Fibroblast of pulmonary artery (primary cell): Measurements from ENCODE around the gene MRE11.

Experiments
- DNase-seq: peaks from one replicate; pipeline ENCODE4 v3.0.0-alpha.2; 2010; ENCODE audit warnings: low read depth
- H3K4me3 ChIP-seq: replicated peaks from 2 replicates; pipeline ENCODE4 v1.5.1; 2011; ENCODE audit warnings: low read depth, mild to moderate bottlenecking, control low read depth, low read length, moderate library complexity
- TF ChIP-seq, protein P1 (sequence below): IDR thresholded peaks from 2 replicates; pipeline ENCODE4 v1.5.1; 2011; ENCODE audit warnings: mild to moderate bottlenecking, control low read depth, low read length, inconsistent platforms; ENCODE audit errors: missing control alignments

The MRE11 gene

DNA sequence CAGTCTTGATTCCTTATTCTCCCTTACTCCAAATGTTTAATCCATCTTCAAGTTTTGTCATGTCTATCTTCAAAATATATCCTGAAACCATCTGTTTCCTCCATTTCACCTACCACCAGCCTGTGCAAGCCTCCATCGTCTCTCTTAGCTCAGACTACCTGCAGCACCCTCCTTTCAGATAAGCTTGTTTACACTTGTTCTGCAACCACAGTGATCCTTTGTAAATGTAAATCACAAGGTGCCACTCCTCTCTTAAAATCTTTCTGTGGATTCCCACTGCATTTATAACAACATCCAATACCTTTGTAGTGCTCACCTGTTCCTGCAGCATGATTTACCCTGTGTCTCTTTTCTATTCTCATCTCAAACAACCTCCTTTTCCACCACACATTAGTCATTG, 60.6 kb downstream of the MRE11 start:
- no peak overlapping the region for H3K4me3 ChIP-seq
- DNase-seq = no peak
- TF ChIP-seq, protein P1, sequence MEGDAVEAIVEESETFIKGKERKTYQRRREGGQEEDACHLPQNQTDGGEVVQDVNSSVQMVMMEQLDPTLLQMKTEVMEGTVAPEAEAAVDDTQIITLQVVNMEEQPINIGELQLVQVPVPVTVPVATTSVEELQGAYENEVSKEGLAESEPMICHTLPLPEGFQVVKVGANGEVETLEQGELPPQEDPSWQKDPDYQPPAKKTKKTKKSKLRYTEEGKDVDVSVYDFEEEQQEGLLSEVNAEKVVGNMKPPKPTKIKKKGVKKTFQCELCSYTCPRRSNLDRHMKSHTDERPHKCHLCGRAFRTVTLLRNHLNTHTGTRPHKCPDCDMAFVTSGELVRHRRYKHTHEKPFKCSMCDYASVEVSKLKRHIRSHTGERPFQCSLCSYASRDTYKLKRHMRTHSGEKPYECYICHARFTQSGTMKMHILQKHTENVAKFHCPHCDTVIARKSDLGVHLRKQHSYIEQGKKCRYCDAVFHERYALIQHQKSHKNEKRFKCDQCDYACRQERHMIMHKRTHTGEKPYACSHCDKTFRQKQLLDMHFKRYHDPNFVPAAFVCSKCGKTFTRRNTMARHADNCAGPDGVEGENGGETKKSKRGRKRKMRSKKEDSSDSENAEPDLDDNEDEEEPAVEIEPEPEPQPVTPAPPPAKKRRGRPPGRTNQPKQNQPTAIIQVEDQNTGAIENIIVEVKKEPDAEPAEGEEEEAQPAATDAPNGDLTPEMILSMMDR = no peak

DNA sequence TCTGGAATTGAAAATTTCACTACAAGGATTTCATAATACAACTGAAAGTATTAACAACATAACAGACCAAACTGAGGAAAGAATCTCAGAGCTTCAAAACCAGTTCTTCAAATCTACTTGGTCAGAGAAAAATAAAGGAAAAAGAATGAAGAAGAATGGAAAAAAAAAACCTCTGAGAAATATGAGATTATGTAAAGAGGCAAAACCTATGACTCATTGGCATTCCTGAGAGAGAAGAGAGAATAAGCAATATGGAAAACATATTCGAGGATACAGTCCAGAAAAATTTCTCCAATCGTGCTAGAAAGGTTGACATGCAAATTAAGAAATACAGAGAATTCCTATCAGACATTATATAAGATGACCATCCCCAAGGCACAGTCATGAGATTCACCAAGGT, 69.0 kb downstream of the MRE11 start:
- DNase-seq = peak; percentile 38
- TF ChIP-seq, protein P1 = no peak
- H3K4me3 ChIP-seq = no peak overlapping the region

DNA sequence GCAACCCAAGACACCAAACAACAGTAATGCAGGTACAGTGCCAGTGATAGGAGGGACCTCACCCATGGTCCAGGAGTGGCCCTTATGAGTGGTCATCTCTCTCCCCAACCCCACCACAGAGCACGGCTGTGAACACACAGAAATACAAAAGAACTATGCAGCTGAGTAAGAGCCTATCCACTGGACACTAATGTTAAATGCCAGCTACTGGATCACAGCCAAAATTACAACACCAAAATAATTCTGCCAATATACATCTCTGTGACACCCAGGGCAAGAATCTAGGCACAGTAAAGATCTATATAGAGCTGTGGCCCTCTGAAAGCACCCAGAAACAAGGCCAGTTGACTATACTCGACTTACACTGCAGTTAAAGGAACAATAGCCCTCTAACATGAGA, 69.6 kb downstream of the MRE11 start:
- no peak for DNase-seq
- H3K4me3 ChIP-seq = no peak overlapping the region
- TF ChIP-seq, protein P1 = no peak

DNA sequence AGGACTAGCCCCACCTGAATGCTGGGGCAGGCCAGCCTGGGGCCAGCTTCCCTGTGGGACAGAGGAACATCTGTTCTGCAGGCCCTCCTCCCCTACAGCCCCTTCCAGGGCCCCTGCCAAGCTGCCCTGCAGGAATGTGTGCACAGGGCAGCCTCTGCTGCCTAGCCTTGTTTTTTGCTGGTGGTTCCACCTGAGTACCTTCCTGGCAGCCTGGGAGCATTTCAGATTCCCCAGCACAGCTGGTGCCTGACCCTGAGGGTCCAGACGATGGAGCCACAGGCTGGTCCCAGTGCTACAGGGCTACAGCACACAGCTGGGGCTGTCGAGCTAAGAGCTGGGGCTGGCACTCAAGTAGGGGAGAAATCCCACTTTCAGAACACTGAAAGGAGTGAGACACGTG, 70.1 kb downstream of the MRE11 start:
- DNase-seq = no peak
- TF ChIP-seq, protein P1 = no peak
- H3K4me3 ChIP-seq = no peak overlapping the region

DNA sequence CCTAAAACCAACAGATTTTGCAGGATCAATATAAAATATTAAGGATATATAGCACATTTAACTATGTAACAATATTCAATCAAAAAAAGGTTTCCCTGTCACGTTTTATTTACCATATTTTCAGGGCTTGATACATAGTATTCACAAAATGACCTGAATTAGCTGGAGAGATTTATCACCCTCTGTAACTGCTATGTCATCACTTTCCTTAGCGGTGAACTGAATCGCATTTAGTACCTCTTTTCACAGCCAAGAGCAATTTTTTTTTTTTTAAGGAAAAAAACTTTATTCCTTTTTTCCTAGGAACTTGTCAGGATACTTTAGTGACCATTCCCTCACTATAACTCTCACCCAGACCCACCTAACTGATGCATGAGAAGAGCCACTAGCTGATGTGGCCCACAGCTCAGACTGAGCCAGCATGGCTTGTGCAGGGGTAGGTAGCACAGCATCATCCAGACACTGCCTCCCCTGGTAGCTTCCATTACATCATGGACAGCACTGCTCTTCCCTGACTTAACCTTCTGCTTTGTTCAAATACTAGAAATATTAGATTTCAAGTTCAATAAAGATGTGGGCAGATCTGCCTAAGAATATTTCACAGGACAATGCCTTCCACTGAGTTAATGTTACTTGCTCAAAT, 75.4 kb downstream of the MRE11 start:
- DNase-seq = no peak
- TF ChIP-seq, protein P1 = no peak
- H3K4me3 ChIP-seq = no peak overlapping the region

DNA sequence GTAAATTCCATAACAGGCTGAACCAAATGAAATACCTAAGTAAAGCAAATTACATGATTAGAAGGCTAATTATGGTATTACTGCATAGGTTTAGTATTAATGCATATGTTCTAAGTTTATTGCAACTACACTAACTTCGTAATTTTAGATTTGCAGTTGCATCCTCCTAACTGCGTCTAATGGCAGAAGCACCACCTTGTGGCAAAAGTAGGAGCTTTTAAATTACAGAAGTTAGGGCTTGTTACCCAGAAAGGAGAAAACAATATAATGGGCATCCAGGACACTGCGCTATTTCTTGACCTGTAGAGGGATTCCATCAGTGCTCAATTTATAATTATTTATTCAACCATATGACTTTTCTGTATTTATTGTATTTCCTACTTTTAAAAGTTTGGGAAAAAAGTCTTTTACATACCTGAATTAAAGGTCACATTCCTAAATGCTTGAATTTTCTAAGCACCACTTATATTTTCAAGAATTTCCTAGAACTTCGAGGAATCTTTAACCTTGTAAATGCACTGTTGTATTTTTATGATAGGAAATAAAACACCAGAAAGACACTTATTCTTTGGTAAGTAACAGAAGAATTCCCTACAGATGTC, 76.2 kb downstream of the MRE11 start:
- DNase-seq = peak; percentile 63
- H3K4me3 ChIP-seq = no peak overlapping the region
- TF ChIP-seq, protein P1 = peak; percentile 76
